Breast epithelium (tissue), 3 donors: ENCODE measurements around the gene SCAF4.

ENCODE experiments used
- POLR2A ChIP-seq: fragments of 450-650 bp; IDR thresholded peaks from one replicate; pipeline ENCODE4 v1.6.1; 2016; ENCODE audit warnings: antibody characterized with exemption, mild to moderate bottlenecking, moderate library complexity
- POLR2AphosphoS5 ChIP-seq, 3 donors: sonication (generic); formaldehyde crosslinking; IDR thresholded peaks; one replicate each; pipeline ENCODE4 v1.6.1; 2017; ENCODE audit warnings: antibody characterized with exemption in 3 of 3
- TF ChIP-seq, protein P1 (sequence below), 3 donors: fragments of 450-650 bp; IDR thresholded peaks; one replicate each; pipeline ENCODE4 v1.5.1; 2016 to 2017; ENCODE audit warnings: antibody characterized with exemption in 3 of 3, mild to moderate bottlenecking in 3 of 3, moderate library complexity in 3 of 3

DNA sequence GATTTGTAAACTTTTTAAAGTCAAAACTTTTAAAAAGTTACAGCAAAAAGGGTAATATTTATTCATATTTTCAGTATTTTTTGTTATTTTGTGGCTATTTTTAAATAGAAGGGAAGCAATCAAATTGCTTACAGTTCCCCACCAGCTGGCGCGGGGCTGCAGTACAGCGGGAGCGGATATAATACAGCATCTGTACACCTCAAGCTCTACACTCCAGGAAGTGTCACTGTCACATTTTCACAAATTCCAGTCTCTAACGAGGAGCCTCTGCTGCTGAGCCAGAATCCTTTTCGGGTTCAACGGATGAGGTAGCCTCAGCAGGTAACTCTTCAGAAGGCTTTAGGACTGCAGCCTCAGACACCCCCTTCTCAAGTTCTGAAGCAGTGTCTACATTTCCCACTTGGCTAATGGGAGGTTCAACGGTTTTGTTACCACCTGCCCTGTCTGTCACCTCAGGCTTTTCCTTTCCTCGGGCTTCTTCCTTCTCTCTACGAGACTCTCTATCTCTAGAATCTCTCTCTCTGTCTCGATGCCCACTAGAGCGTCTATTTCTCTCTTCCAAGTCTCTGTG lies 60.7 kb downstream of the SCAF4 start:
- TF ChIP-seq, protein P1, sequence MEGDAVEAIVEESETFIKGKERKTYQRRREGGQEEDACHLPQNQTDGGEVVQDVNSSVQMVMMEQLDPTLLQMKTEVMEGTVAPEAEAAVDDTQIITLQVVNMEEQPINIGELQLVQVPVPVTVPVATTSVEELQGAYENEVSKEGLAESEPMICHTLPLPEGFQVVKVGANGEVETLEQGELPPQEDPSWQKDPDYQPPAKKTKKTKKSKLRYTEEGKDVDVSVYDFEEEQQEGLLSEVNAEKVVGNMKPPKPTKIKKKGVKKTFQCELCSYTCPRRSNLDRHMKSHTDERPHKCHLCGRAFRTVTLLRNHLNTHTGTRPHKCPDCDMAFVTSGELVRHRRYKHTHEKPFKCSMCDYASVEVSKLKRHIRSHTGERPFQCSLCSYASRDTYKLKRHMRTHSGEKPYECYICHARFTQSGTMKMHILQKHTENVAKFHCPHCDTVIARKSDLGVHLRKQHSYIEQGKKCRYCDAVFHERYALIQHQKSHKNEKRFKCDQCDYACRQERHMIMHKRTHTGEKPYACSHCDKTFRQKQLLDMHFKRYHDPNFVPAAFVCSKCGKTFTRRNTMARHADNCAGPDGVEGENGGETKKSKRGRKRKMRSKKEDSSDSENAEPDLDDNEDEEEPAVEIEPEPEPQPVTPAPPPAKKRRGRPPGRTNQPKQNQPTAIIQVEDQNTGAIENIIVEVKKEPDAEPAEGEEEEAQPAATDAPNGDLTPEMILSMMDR (IDR thresholded peaks at IDR 0.05), result no peak
- no peak for TF ChIP-seq POLR2A
- TF ChIP-seq POLR2AphosphoS5 (IDR thresholded peaks at IDR 0.05), result no peak
